Stimulated activated CD4-positive, alpha-beta T cell treated with anti-CD3 and anti-CD28 coated beads, Interleukin-2, amount 100 ng/mL, for 24 hours (primary cell): Measurements from ENCODE around the gene SRC.

ENCODE experiments used
- DNase-seq, 2 donors: peaks; one replicate each; pipeline ENCODE4 v3.0.0-alpha.2; 2020

Gene SRC

GRCh38 chr20:37351689-37352607 is 6.0 kb downstream of the SRC start:
- DNase-seq: no peak

DNA sequence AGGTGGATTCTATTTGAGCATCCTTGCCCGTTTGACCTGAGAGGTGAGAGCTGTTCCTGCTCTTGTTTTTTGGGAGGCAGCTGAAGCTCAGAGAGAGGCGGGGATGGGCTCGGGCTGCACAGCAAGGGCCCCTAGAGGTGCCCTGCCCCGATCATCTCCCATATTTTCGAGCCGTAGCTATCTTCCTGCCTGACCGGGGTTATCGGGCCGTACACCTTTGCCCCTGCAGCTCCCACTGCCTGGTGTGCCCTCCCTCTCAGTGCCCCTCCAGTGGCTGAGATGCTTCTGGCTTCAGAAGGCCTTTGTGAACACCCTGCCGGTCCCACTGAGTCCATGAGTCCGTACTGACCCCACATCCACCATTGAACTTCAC is 6.7 kb downstream of the SRC start:
- no peak for DNase-seq

GRCh38 chr20:37353285-37353849 is 7.4 kb downstream of the SRC start:
- no peak for DNase-seq

- no peak for DNase-seq
Measured at GRCh38 chr20:37354210-37355195, 8.6 kb downstream of the SRC start.

- DNase-seq: no peak
Measured at GRCh38 chr20:37355252-37356180, 9.6 kb downstream of the SRC start.

DNA sequence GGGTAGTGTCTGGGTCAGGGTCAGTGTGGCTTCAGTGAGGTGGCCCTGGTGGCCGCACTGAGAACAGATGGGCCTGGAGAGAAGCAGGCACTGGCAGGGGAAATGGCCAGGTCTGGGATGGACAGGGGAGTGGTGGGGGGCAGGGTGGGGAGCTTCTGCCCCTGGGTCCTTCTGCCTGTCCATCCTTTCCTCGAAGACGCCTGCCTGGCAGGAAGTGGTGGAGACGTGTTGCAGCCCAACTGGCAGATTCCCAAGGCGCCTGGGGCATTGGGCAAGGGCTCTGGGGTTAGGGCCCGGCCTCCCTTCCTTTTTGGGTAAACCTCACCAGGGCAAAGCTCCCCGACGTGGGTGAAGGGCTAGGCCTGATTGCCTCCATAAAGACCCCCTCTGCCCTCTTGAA is 10.4 kb downstream of the SRC start:
- no peak for DNase-seq

- no peak for DNase-seq
Measured at GRCh38 chr20:37356961-37357371, 11.0 kb downstream of the SRC start.

- DNase-seq: no peak
Measured at GRCh38 chr20:37357481-37358365, 11.8 kb downstream of the SRC start.

- no peak for DNase-seq
Measured at GRCh38 chr20:37358366-37359150, 12.6 kb downstream of the SRC start.

GRCh38 chr20:37359331-37359730 is 13.4 kb downstream of the SRC start:
- DNase-seq: no peak

GRCh38 chr20:37359836-37360235 is 13.9 kb downstream of the SRC start:
- no peak for DNase-seq

- no peak for DNase-seq
Measured at GRCh38 chr20:37360391-37361115, 14.6 kb downstream of the SRC start.

GRCh38 chr20:37361336-37361735 is 15.4 kb downstream of the SRC start:
- no peak for DNase-seq

DNA sequence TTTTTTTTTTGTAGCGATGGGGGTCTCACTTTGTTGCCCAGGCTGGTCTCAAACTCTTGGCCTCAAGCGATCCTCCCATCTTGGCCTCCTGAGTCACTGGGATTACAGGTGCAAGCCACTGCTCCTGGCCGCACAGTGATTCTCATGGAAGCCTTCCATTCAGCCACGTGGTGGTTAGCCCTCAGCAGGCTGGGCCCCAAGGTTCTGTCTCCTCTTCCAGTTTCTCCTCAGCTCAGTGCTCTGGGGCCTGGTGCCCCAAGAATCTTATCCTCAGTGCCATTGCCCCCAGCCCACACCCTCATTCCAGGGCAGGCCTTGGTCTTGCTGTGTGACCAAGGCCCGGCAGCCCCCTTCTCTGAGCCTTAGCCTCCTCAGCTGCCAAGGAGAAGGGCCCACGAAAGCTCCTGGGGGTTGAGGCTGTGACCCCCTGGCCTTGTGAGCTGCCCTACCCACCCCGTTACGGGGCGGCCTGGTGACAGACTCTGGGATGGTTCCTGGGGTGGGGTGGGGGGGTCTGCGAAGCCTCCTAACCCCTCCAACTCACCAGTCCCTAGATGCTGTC is 16.4 kb downstream of the SRC start:
- no peak for DNase-seq

GRCh38 chr20:37362821-37363220 is 16.9 kb downstream of the SRC start:
- no peak for DNase-seq

- no peak for DNase-seq
Measured at GRCh38 chr20:37363221-37364012, 17.5 kb downstream of the SRC start.

- DNase-seq: no peak
Measured at GRCh38 chr20:37364013-37364926, 18.3 kb downstream of the SRC start.
